Progenitor cell of endocrine pancreas (in vitro differentiated cells): ENCODE data around the gene XRCC6. TPM values are rescaled to one million over a fixed set of nuclear protein-coding genes. Genes with fewer than 3 reads are reported as not detected.
A peak's percentile ranks its signal among the peaks of the same experiment; 100 is the strongest.

Source experiments
- DNase-seq: peaks from one replicate; pipeline ENCODE4 v3.0.0; 2021; ENCODE audit warnings: low spot score; ENCODE audit not compliant: unreplicated experiment
- H3K27ac Mint-ChIP-seq: 2 replicates; pipeline ENCODE4 v1.8.0; 2021; ENCODE audit warnings: mild to moderate bottlenecking, moderate library complexity, mixed read lengths
- H3K27me3 Mint-ChIP-seq: 2 replicates; pipeline ENCODE4 v1.8.0; 2021; ENCODE audit warnings: mixed read lengths
- H3K36me3 Mint-ChIP-seq: 2 replicates; pipeline ENCODE4 v1.8.0; 2022; ENCODE audit warnings: mixed read lengths; ENCODE audit not compliant: insufficient read depth
- H3K4me1 Mint-ChIP-seq: 2 replicates; pipeline ENCODE4 v1.8.0; 2021; ENCODE audit warnings: low read depth, mixed read lengths
- H3K4me3 Mint-ChIP-seq: 2 replicates; pipeline ENCODE4 v1.8.0; 2021; ENCODE audit warnings: low read depth, mild to moderate bottlenecking, moderate library complexity, mixed read lengths
- H3K9me3 Mint-ChIP-seq: 2 replicates; pipeline ENCODE4 v1.8.0; 2021; ENCODE audit warnings: low read depth, mixed read lengths
- CTCF ChIP-seq: fragments of 200-600 bp; sonication (generic); IDR thresholded peaks from one replicate; pipeline ENCODE4 v1.5.0; 2021; ENCODE audit warnings: antibody characterized with exemption, mild to moderate bottlenecking; ENCODE audit not compliant: unreplicated experiment
- total RNA-seq: library from RNA; stranded (reverse); gene quantifications from 2 replicates; pipeline ENCODE4 v1.2.1, GENCODE V29; 2021

XRCC6 gene
- total RNA-seq, 1 donor from 2014 or later: 272 TPM

GRCh38 chr22:41650229-41650628 lies 29.1 kb downstream of the XRCC6 start:
- no peaks in the 10 kb centered on the region for H3K4me1 Mint-ChIP-seq
- no peak overlapping the region for H3K27ac Mint-ChIP-seq
- peaks cover 19% of the 10 kb centered on the region for H3K36me3 Mint-ChIP-seq
- H3K4me3 Mint-ChIP-seq: no peak overlapping the region
- H3K9me3 Mint-ChIP-seq: no peaks in the 10 kb centered on the region
- H3K27me3 Mint-ChIP-seq: no peaks in the 10 kb centered on the region
- DNase-seq: no peak
- no peak for TF ChIP-seq CTCF

GRCh38 chr22:41650821-41651220 lies 29.7 kb downstream of the XRCC6 start:
- no peaks in the 10 kb centered on the region for H3K9me3 Mint-ChIP-seq
- H3K27ac Mint-ChIP-seq: no peak overlapping the region
- TF ChIP-seq CTCF: no peak
- H3K27me3 Mint-ChIP-seq: no peaks in the 10 kb centered on the region
- DNase-seq: no peak
- H3K4me1 Mint-ChIP-seq: no peaks in the 10 kb centered on the region
- H3K36me3 Mint-ChIP-seq: peaks cover 21% of the 10 kb centered on the region
- H3K4me3 Mint-ChIP-seq: no peak overlapping the region

- no peak for DNase-seq
- Mint-ChIP-seq H3K4me3 (no peak overlapping the region), H3K27me3 (no peaks in the 10 kb centered on the region), H3K27ac (peak overlapping the region; percentile 33), H3K9me3 (no peaks in the 10 kb centered on the region), H3K4me1 (no peaks in the 10 kb centered on the region), H3K36me3 (peaks cover 20% of the 10 kb centered on the region)
- TF ChIP-seq CTCF: no peak
Measured at GRCh38 chr22:41654322-41654721, 33.2 kb downstream of the XRCC6 start.

- peaks cover 29% of the 10 kb centered on the region for H3K36me3 Mint-ChIP-seq
- H3K27ac Mint-ChIP-seq: no peak overlapping the region
Measured at GRCh38 chr22:41656556-41656955, 35.5 kb downstream of the XRCC6 start.

GRCh38 chr22:41657709-41658108 lies 36.6 kb downstream of the XRCC6 start:
- H3K27me3 Mint-ChIP-seq: no peaks in the 10 kb centered on the region
- H3K9me3 Mint-ChIP-seq: no peaks in the 10 kb centered on the region
- no peaks in the 10 kb centered on the region for H3K4me1 Mint-ChIP-seq
- no peak for TF ChIP-seq CTCF
- H3K36me3 Mint-ChIP-seq: peaks cover 27% of the 10 kb centered on the region
- no peak overlapping the region for H3K4me3 Mint-ChIP-seq
- H3K27ac Mint-ChIP-seq: no peak overlapping the region
- DNase-seq: no peak

More at GRCh38 chr22:41656556-41656955, 35.5 kb downstream of the XRCC6 start:
- H3K9me3 Mint-ChIP-seq: no peaks in the 10 kb centered on the region
- H3K4me1 Mint-ChIP-seq: no peaks in the 10 kb centered on the region
- no peak overlapping the region for H3K4me3 Mint-ChIP-seq
- no peak for DNase-seq
- no peaks in the 10 kb centered on the region for H3K27me3 Mint-ChIP-seq
- no peak for TF ChIP-seq CTCF
